ENCODE results near the gene USP28.
A peak's percentile ranks its signal among the peaks of the same experiment; 100 is the strongest.

- TF ChIP-seq, protein P1, sequence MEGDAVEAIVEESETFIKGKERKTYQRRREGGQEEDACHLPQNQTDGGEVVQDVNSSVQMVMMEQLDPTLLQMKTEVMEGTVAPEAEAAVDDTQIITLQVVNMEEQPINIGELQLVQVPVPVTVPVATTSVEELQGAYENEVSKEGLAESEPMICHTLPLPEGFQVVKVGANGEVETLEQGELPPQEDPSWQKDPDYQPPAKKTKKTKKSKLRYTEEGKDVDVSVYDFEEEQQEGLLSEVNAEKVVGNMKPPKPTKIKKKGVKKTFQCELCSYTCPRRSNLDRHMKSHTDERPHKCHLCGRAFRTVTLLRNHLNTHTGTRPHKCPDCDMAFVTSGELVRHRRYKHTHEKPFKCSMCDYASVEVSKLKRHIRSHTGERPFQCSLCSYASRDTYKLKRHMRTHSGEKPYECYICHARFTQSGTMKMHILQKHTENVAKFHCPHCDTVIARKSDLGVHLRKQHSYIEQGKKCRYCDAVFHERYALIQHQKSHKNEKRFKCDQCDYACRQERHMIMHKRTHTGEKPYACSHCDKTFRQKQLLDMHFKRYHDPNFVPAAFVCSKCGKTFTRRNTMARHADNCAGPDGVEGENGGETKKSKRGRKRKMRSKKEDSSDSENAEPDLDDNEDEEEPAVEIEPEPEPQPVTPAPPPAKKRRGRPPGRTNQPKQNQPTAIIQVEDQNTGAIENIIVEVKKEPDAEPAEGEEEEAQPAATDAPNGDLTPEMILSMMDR (IDR thresholded peaks at IDR 0.05) = peak; percentile 50 to 78 (median 70)
- TF ChIP-seq POLR2AphosphoS5 (IDR thresholded peaks at IDR 0.05) (no peak), POLR2A (IDR thresholded peaks at IDR 0.05) (no peak)
Observed at GRCh38 chr11:113896156-113896879, 20.9 kb upstream of the USP28 start.
